ENCODE measurements around the gene ZMYND8.
A peak's percentile ranks its signal among the peaks of the same experiment; 100 is the strongest.
"Not testable (repeated sequence)": the region's sequence is repeated elsewhere in the genome, so short reads cannot be mapped to it uniquely, and the experiment has no call there.

Gene ZMYND8

GRCh38 chr20:47298624-47299023 is 57.9 kb downstream of the ZMYND8 start:
- Mint-ChIP-seq H3K9me3 (no peaks in the 10 kb centered on the region), H3K27me3 (no peaks in the 10 kb centered on the region), H3K4me1 (peaks cover 35% of the 10 kb centered on the region), H3K4me3 (no peak overlapping the region), H3K27ac (no peak overlapping the region)
- DNase-seq (no peak), ATAC-seq (no peak)

GRCh38 chr20:47297746-47298145 is 58.8 kb downstream of the ZMYND8 start:
- no peaks in the 10 kb centered on the region for H3K27me3 Mint-ChIP-seq
- ATAC-seq (no peak), DNase-seq (no peak)
- no peaks in the 10 kb centered on the region for H3K9me3 Mint-ChIP-seq
- H3K27ac Mint-ChIP-seq: no peak overlapping the region
- no peak overlapping the region for H3K4me3 Mint-ChIP-seq
- peaks cover 30% of the 10 kb centered on the region for H3K4me1 Mint-ChIP-seq

GRCh38 chr20:47296950-47297349 is 59.5 kb downstream of the ZMYND8 start:
- Mint-ChIP-seq H3K9me3 (no peaks in the 10 kb centered on the region), H3K27ac (peak overlapping the region in 1 of 2 donors; percentile 17), H3K4me3 (no peak overlapping the region), H3K4me1 (peaks cover 29% of the 10 kb centered on the region), H3K27me3 (no peaks in the 10 kb centered on the region)
- DNase-seq (no peak), ATAC-seq (no peak)

- ATAC-seq: no peak
- Mint-ChIP-seq H3K4me3 (no peak overlapping the region), H3K4me1 (peaks cover 23% of the 10 kb centered on the region), H3K27me3 (no peaks in the 10 kb centered on the region), H3K9me3 (no peaks in the 10 kb centered on the region), H3K27ac (no peak overlapping the region)
- no peak for DNase-seq
Measured at GRCh38 chr20:47295921-47296426, 60.5 kb downstream of the ZMYND8 start.

- ATAC-seq: no peak
- Mint-ChIP-seq H3K4me3 (no peak overlapping the region), H3K27me3 (no peaks in the 10 kb centered on the region), H3K4me1 (peaks cover 20% of the 10 kb centered on the region), H3K27ac (peak overlapping the region in 1 of 2 donors; percentile 14), H3K9me3 (no peaks in the 10 kb centered on the region)
- no peak for DNase-seq
Measured at GRCh38 chr20:47295129-47295813, 61.2 kb downstream of the ZMYND8 start.

GRCh38 chr20:47293631-47294030 is 62.9 kb downstream of the ZMYND8 start:
- ATAC-seq (no peak), DNase-seq (no peak)
- no peaks in the 10 kb centered on the region for H3K27me3 Mint-ChIP-seq
- no peak overlapping the region for H3K4me3 Mint-ChIP-seq
- H3K27ac Mint-ChIP-seq: peak overlapping the region; percentile 52 to 91
- H3K4me1 Mint-ChIP-seq: peaks cover 16% of the 10 kb centered on the region
- H3K9me3 Mint-ChIP-seq: no peaks in the 10 kb centered on the region

- Mint-ChIP-seq H3K27ac (no peak overlapping the region), H3K9me3 (no peaks in the 10 kb centered on the region), H3K4me1 (peaks cover 16% of the 10 kb centered on the region), H3K27me3 (no peaks in the 10 kb centered on the region), H3K4me3 (no peak overlapping the region)
- ATAC-seq: no peak
- no peak for DNase-seq
Measured at GRCh38 chr20:47292581-47292980, 63.9 kb downstream of the ZMYND8 start.

- Mint-ChIP-seq H3K27ac (no peak overlapping the region), H3K27me3 (no peaks in the 10 kb centered on the region), H3K4me3 (no peak overlapping the region), H3K4me1 (peaks cover 16% of the 10 kb centered on the region), H3K9me3 (no peaks in the 10 kb centered on the region)
- DNase-seq: no peak
- no peak for ATAC-seq
Measured at GRCh38 chr20:47290666-47291430, 65.7 kb downstream of the ZMYND8 start.

- Mint-ChIP-seq H3K27ac (no peak overlapping the region), H3K9me3 (no peaks in the 10 kb centered on the region), H3K4me3 (no peak overlapping the region), H3K4me1 (peaks cover 11% of the 10 kb centered on the region), H3K27me3 (no peaks in the 10 kb centered on the region)
- ATAC-seq: no peak
- no peak for DNase-seq
Measured at GRCh38 chr20:47290008-47290407, 66.5 kb downstream of the ZMYND8 start.

- Mint-ChIP-seq H3K9me3 (no peaks in the 10 kb centered on the region), H3K4me3 (no peak overlapping the region), H3K27me3 (no peaks in the 10 kb centered on the region), H3K4me1 (peaks cover 6% of the 10 kb centered on the region), H3K27ac (no peak overlapping the region)
- DNase-seq (no peak), ATAC-seq (no peak)
Measured at GRCh38 chr20:47289096-47289495, 67.4 kb downstream of the ZMYND8 start.

- not testable (repeated sequence) for H3K4me1 Mint-ChIP-seq, H3K27me3 Mint-ChIP-seq, H3K9me3 Mint-ChIP-seq, H3K4me3 Mint-ChIP-seq, ATAC-seq, DNase-seq
- peak overlapping the region in 1 of 2 donors; percentile 80 for H3K27ac Mint-ChIP-seq
Measured at GRCh38 chr20:47288530-47288929, 68.0 kb downstream of the ZMYND8 start.

- H3K27me3 Mint-ChIP-seq: no peaks in the 10 kb centered on the region
- no peak overlapping the region for H3K4me3 Mint-ChIP-seq
Measured at GRCh38 chr20:47287609-47288144, 68.8 kb downstream of the ZMYND8 start.

GRCh38 chr20:47286681-47287080 is 69.8 kb downstream of the ZMYND8 start:
- Mint-ChIP-seq H3K4me1 (no peaks in the 10 kb centered on the region), H3K4me3 (no peak overlapping the region), H3K27ac (no peak overlapping the region), H3K27me3 (no peaks in the 10 kb centered on the region), H3K9me3 (no peaks in the 10 kb centered on the region)
- no peak for ATAC-seq
- DNase-seq: no peak

More at GRCh38 chr20:47287609-47288144, 68.8 kb downstream of the ZMYND8 start:
- no peak for DNase-seq
- Mint-ChIP-seq H3K9me3 (no peaks in the 10 kb centered on the region), H3K27ac (no peak overlapping the region), H3K4me1 (no peaks in the 10 kb centered on the region)
- no peak for ATAC-seq

- Mint-ChIP-seq H3K4me3 (no peak overlapping the region), H3K27me3 (no peaks in the 10 kb centered on the region), H3K4me1 (no peaks in the 10 kb centered on the region), H3K9me3 (no peaks in the 10 kb centered on the region), H3K27ac (no peak overlapping the region)
- DNase-seq (no peak), ATAC-seq (no peak)
Measured at GRCh38 chr20:47285189-47285588, 71.3 kb downstream of the ZMYND8 start.

- H3K4me1 Mint-ChIP-seq: no peaks in the 10 kb centered on the region
- H3K27me3 Mint-ChIP-seq: no peaks in the 10 kb centered on the region
- no peak for ATAC-seq
- H3K27ac Mint-ChIP-seq: no peak overlapping the region
- H3K9me3 Mint-ChIP-seq: no peaks in the 10 kb centered on the region
- no peak for DNase-seq
- no peak overlapping the region for H3K4me3 Mint-ChIP-seq
Measured at GRCh38 chr20:47284373-47284772, 72.1 kb downstream of the ZMYND8 start.

GRCh38 chr20:47283411-47283810 is 73.1 kb downstream of the ZMYND8 start:
- peak overlapping the region in 1 of 2 donors; percentile 68 for H3K27ac Mint-ChIP-seq
- no peaks in the 10 kb centered on the region for H3K9me3 Mint-ChIP-seq
- no peak overlapping the region for H3K4me3 Mint-ChIP-seq
- H3K27me3 Mint-ChIP-seq: no peaks in the 10 kb centered on the region
- no peaks in the 10 kb centered on the region for H3K4me1 Mint-ChIP-seq
- ATAC-seq (no peak), DNase-seq (no peak)
